Natural killer cell (primary cell): ENCODE results near the gene ZNF700. TPM values are rescaled to one million over a fixed set of nuclear protein-coding genes. Genes with fewer than 3 reads are reported as not detected.
A peak's percentile ranks its signal among the peaks of the same experiment; 100 is the strongest.
"Not testable (repeated sequence)": the region's sequence is repeated elsewhere in the genome, so short reads cannot be mapped to it uniquely, and the experiment has no call there.

Source experiments
- ATAC-seq, 3 donors: fragments of 150-1000 bp in 2 of 3; fragments of 200-7000 bp in 1 of 3; cut with Tn5 transposase; 1 replicate in 1 of 3; 2 replicates in 2 of 3; pipeline ENCODE4 v1.10.0; 2021; ENCODE audit warnings: mild to moderate bottlenecking in 2 of 3, moderate library complexity in 2 of 3
- DNase-seq, 2 donors: peaks; one replicate each; pipeline versions ENCODE4 v3.0.0 to v3.0.0-alpha.2; 2013 to 2021; ENCODE audit warnings: mixed read lengths in 1 of 2
- H3K27ac ChIP-seq: one replicate; pipeline ENCODE4 v1.5.1; 2013; ENCODE audit warnings: mild to moderate bottlenecking, low read length
- H3K27me3 ChIP-seq: one replicate; pipeline ENCODE4 v1.6.1; 2013; ENCODE audit warnings: low read length; ENCODE audit not compliant: control insufficient read depth, insufficient read depth
- H3K36me3 ChIP-seq: one replicate; pipeline ENCODE4 v1.6.1; 2013; ENCODE audit warnings: low read length; ENCODE audit not compliant: control insufficient read depth, insufficient read depth
- H3K4me1 ChIP-seq: one replicate; pipeline ENCODE4 v1.6.1; 2013; ENCODE audit warnings: low read length; ENCODE audit not compliant: control insufficient read depth, insufficient read depth
- H3K4me3 ChIP-seq: one replicate; pipeline ENCODE4 v1.5.1; 2013; ENCODE audit warnings: low read length
- H3K9me3 ChIP-seq: one replicate; pipeline ENCODE4 v1.6.1; 2013; ENCODE audit warnings: low read length; ENCODE audit not compliant: control insufficient read depth, insufficient read depth
- H3K27ac Mint-ChIP-seq, 2 donors: one replicate each; pipeline ENCODE4 v1.8.0; 2022; ENCODE audit warnings: mild to moderate bottlenecking in 2 of 2, mixed read lengths in 2 of 2, moderate library complexity in 1 of 2
- H3K27me3 Mint-ChIP-seq, 2 donors: one replicate each; pipeline ENCODE4 v1.8.0; 2022; ENCODE audit warnings: low read depth in 2 of 2, mixed read lengths in 2 of 2
- H3K36me3 Mint-ChIP-seq: one replicate; pipeline ENCODE4 v1.8.0; 2022; ENCODE audit warnings: mixed read lengths
- H3K4me1 Mint-ChIP-seq, 2 donors: one replicate each; pipeline ENCODE4 v1.8.0; 2022; ENCODE audit warnings: mixed read lengths in 2 of 2
- H3K4me3 Mint-ChIP-seq: one replicate; pipeline ENCODE4 v1.8.0; 2022; ENCODE audit warnings: mild to moderate bottlenecking, moderate library complexity, mixed read lengths
- H3K9me3 Mint-ChIP-seq, 2 donors: one replicate each; pipeline ENCODE4 v1.8.0; 2022; ENCODE audit warnings: mixed read lengths in 2 of 2
- WGBS: methylation state at CpG from one replicate; pipeline ENCODE4 v1.1.7; 2013; ENCODE audit warnings: missing lambda C conversion rate; ENCODE audit not compliant: insufficient coverage; 5-methylcytosine and 5-hydroxymethylcytosine counted together
- intact Hi-C: fragments of 100-400 bp; cut with micrococcal nuclease; formaldehyde crosslinking; loops from one replicate; pipeline ENCODE4 v1.14.2; 2022
- total RNA-seq, 4 donors: library from RNA; stranded (reverse); fragments of 120-200 nt in 1 of 4; gene quantifications; one replicate each; pipeline versions ENCODE4 v1.2.3 to v1.2.4, GENCODE V29; 2013 to 2022
- TF ChIP-seq, protein P1 (sequence below): fragments of 200-600 bp; IDR thresholded peaks from one replicate; pipeline ENCODE4 v1.8.0; 2022; ENCODE audit warnings: antibody characterized with exemption

ZNF700 gene
- total RNA-seq, 3 donors from 2014 or later (not counting 1 experiment from before 2014, with no cell fraction given): 25.1 to 30.1 (median 26.4) TPM

DNA sequence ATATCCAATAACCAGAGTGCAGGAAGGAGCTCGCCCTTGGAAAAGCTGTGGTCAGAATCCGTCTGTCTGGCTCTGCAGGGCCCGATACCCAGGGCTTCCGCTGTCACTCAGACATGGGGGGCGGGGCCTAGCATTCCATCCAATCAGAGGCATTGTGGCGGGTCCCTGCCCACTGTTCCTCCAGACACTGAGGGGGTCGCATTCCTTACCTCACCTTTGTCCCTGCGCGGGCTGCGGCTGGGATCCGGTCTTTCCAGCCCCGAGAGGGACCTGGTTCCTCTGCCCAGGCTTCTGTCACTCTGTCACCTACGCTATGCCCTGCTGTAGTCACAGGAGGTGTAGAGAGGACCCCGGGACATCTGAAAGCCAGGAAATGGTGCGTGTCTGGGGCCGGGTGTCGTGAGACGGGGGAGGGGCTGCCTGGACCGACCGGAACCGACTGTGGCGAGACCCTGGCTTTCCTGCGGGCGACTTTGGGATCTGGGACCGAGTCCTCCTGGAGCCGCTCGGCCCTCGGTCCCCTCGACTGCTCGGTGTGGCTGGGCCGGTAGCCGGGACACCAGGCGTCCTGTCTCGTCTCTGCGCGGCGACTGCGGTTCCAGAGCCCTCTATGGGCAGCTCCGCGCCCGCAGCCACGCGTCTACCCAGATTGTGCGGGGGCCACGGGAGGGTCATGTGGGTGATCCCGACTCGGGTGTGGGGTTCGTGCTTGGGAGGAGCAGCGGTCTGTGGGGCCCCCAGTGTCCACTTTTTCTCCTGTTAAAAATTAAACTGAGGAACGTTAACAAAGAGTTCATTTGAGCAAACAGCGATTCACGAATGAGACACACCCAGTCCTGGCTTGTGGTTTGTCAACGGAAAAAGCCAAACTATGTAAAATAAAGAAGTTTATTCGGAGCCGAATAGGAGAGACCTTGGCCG lies 37.0 kb upstream of the ZNF700 start, which contains the start of gene ZNF69:
TSS of gene ZNF69 (plus strand) at position 172 of the 921 bp plus-strand sequence. CDS start at position 314, 142 bp downstream.
- Histone ChIP-seq H3K9me3 (no peaks in the 10 kb centered on the region), H3K27me3 (no peaks in the 10 kb centered on the region), H3K4me1 (peaks cover 17% of the 10 kb centered on the region), H3K36me3 (no peaks in the 10 kb centered on the region), H3K27ac (peak within 1 kb of the TSS; percentile 40), H3K4me3 (peak within 1 kb of the TSS; percentile 66)
- Mint-ChIP-seq H3K36me3 (no peaks in the 10 kb centered on the region), H3K4me1 (peaks cover 24 to 28% of the 10 kb centered on the region in 2 donors), H3K27me3 (peaks cover 0 to 3% of the 10 kb centered on the region in 2 donors), H3K4me3 (peak within 1 kb of the TSS; percentile 95), H3K9me3 (no peaks in the 10 kb centered on the region), H3K27ac (peak within 1 kb of the TSS; percentile 82 to 92)
- ATAC-seq (peak; percentile 83 to 86 (median 86)), DNase-seq (peak; percentile 63 to 69)
- intact Hi-C loops: no loop called here
- TF ChIP-seq, protein P1, sequence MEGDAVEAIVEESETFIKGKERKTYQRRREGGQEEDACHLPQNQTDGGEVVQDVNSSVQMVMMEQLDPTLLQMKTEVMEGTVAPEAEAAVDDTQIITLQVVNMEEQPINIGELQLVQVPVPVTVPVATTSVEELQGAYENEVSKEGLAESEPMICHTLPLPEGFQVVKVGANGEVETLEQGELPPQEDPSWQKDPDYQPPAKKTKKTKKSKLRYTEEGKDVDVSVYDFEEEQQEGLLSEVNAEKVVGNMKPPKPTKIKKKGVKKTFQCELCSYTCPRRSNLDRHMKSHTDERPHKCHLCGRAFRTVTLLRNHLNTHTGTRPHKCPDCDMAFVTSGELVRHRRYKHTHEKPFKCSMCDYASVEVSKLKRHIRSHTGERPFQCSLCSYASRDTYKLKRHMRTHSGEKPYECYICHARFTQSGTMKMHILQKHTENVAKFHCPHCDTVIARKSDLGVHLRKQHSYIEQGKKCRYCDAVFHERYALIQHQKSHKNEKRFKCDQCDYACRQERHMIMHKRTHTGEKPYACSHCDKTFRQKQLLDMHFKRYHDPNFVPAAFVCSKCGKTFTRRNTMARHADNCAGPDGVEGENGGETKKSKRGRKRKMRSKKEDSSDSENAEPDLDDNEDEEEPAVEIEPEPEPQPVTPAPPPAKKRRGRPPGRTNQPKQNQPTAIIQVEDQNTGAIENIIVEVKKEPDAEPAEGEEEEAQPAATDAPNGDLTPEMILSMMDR: no peak
- WGBS: under 1% methylated on average over 56 of the region's 56 CpGs

DNA sequence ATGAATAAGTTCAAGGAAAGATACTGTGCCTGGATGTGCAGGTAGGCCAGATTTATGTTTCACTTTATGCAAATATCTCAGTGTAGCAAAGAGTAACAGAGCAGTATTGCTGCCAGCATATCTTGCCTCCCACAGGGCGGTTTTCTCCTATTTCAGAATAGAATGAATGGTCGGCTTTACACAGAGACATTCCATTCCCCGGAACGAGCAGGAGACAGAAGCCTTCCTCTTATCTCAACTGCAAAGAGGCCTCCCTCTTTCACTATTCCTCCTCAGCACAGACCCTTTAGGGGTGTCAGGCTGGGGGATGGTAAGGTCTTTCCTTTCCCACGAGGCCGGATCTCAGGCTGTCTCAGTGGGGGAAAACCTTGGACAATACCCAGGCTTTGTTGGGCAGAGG lies 35.0 kb upstream of the ZNF700 start:
- H3K9me3 Mint-ChIP-seq, H3K27ac ChIP-seq, H3K9me3 ChIP-seq, DNase-seq, H3K36me3 Mint-ChIP-seq, ATAC-seq, H3K27me3 Mint-ChIP-seq, H3K36me3 ChIP-seq, H3K4me3 Mint-ChIP-seq, intact Hi-C loops, H3K27me3 ChIP-seq, H3K4me3 ChIP-seq, H3K27ac Mint-ChIP-seq: not testable (repeated sequence)
- peaks cover 28 to 31% of the 10 kb centered on the region in 2 donors for H3K4me1 Mint-ChIP-seq
- H3K4me1 ChIP-seq: peaks cover 17% of the 10 kb centered on the region
- 98% methylated on average over 6 of the region's 6 CpGs for WGBS

DNA sequence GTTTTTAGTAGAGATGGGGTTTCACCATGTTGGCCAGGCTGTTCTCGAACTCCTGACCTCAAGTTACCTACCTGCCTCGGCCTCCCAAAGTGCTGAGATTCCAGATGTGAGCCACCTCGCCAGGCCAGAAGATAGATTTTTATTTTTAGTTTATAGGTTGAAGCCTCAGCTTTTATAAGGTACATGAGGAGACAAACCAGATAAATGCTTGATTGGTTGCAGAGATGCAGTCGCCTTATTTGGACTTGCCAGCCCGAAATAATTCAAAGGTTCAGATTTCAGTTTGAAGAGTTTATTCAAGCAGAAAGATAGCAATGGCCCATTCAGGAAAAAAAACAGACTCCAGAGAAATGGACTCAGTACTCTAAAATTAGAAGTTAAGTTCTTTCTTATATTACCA lies 34.3 kb upstream of the ZNF700 start:
- peaks cover 17% of the 10 kb centered on the region for H3K4me1 ChIP-seq
- no peak overlapping the region for H3K27ac ChIP-seq
- intact Hi-C loops: no loop called here
- H3K27me3 ChIP-seq: no peaks in the 10 kb centered on the region
- no peaks in the 10 kb centered on the region for H3K9me3 ChIP-seq
- no peak for DNase-seq
- Mint-ChIP-seq H3K9me3 (no peaks in the 10 kb centered on the region), H3K27ac (no peak overlapping the region), H3K4me3 (no peak overlapping the region), H3K36me3 (no peaks in the 10 kb centered on the region), H3K27me3 (no peaks in the 10 kb centered on the region), H3K4me1 (peaks cover 34 to 38% of the 10 kb centered on the region in 2 donors)
- no peaks in the 10 kb centered on the region for H3K36me3 ChIP-seq
- TF ChIP-seq, protein P1: no peak
- ATAC-seq: no peak
- no peak overlapping the region for H3K4me3 ChIP-seq
- 82% methylated on average over 5 of the region's 5 CpGs for WGBS

DNA sequence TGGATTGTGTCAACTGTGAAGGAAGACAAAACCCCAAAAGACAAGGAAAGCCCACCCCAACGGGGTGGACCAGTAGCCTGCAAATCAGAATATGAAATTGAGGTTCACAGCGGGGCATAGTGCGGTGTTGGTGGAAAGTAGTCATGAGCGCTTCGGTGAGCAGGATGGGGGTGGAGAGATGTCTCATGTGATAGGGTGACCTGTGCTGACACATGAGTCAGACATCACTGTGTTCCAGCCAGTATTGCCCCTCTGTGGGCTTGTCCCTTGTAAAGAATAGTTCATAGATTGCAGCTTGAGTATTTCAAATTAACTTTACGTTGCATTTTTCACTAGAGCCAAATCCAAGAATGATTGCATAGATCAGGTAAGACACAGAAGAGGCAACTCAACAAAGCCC lies 30.1 kb upstream of the ZNF700 start:
- Histone ChIP-seq H3K36me3 (no peaks in the 10 kb centered on the region), H3K27me3 (no peaks in the 10 kb centered on the region), H3K4me1 (no peaks in the 10 kb centered on the region), H3K4me3 (no peak overlapping the region), H3K27ac (no peak overlapping the region), H3K9me3 (peaks cover 1% of the 10 kb centered on the region)
- DNase-seq (no peak), ATAC-seq (no peak)
- intact Hi-C loops: no loop called here
- no peak overlapping the region for H3K27ac Mint-ChIP-seq
- no peak overlapping the region for H3K4me3 Mint-ChIP-seq
- H3K36me3 Mint-ChIP-seq: no peaks in the 10 kb centered on the region
- 94% methylated on average over 6 of the region's 6 CpGs for WGBS
- TF ChIP-seq, protein P1: no peak
- H3K4me1 Mint-ChIP-seq: peaks cover 7 to 14% of the 10 kb centered on the region in 2 donors
- peaks cover 0 to 2% of the 10 kb centered on the region in 2 donors for H3K9me3 Mint-ChIP-seq
- no peaks in the 10 kb centered on the region for H3K27me3 Mint-ChIP-seq
